A673 (cell line): Measurements from ENCODE around the gene CYBRD1.

ENCODE experiments used
- CTCF ChIP-seq: fragments of 300-800, 200-600 bp; sonication (generic); conservative IDR thresholded peaks from 2 replicates; pipeline ENCODE4 v1.5.1; 2017; ENCODE audit warnings: low read depth, mild to moderate bottlenecking, antibody characterized with exemption, low read length, moderate library complexity, mixed read lengths
- EZH2 ChIP-seq: fragments of 200-600 bp; sonication (generic); IDR thresholded peaks from 2 replicates; pipeline ENCODE4 v1.6.1; 2017; ENCODE audit warnings: borderline replicate concordance, low read depth, mild to moderate bottlenecking, mixed read lengths, antibody characterized with exemption, low read length; ENCODE audit not compliant: poor library complexity, severe bottlenecking

GRCh38 chr2:171533331-171533730 is 11.1 kb downstream of the CYBRD1 start:
- TF ChIP-seq EZH2, result no peak
- TF ChIP-seq CTCF, result no peak
